ENCODE measurements around the gene TMEM236.

GRCh38 chr10:17747883-17748550 is 4.0 kb upstream of the TMEM236 start:
- no peak for TF ChIP-seq CTCF (IDR thresholded peaks at IDR 0.05)
- no peak for TF ChIP-seq POLR2A (IDR thresholded peaks at IDR 0.05)
